GM21576 (cell line): ENCODE results near the gene BCL3.
"Not testable (repeated sequence)": the region's sequence is repeated elsewhere in the genome, so short reads cannot be mapped to it uniquely, and the experiment has no call there.

Experiments
- ATAC-seq: cut with Tn5 transposase; IDR thresholded peaks from one replicate; pipeline ENCODE4 v1.9.1; 2021; ENCODE audit warnings: mild to moderate bottlenecking, moderate library complexity; ENCODE audit not compliant: unreplicated experiment

BCL3 gene

GRCh38 chr19:44720396-44720795, 28.1 kb upstream of the BCL3 start:
- not testable (repeated sequence) for ATAC-seq

DNA sequence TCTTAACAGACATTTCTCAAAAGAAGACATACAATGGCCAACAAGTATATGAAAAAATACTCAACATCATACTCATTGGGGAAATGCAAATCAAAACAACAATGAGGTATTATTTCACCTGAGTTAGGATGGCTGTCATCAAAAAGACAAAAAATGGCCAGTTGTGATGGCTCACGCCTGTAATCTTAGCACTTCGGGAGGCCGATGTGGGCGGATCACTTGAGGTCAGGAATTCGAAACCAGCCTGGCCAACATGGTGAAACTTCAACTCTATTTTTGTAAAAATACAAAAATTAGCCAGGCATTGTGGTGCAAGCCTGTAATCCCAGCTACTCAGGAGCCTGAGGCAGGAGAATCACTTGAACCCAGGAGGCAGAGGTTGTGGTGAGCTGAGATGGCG, 27.6 kb upstream of the BCL3 start:
- no peak for ATAC-seq

DNA sequence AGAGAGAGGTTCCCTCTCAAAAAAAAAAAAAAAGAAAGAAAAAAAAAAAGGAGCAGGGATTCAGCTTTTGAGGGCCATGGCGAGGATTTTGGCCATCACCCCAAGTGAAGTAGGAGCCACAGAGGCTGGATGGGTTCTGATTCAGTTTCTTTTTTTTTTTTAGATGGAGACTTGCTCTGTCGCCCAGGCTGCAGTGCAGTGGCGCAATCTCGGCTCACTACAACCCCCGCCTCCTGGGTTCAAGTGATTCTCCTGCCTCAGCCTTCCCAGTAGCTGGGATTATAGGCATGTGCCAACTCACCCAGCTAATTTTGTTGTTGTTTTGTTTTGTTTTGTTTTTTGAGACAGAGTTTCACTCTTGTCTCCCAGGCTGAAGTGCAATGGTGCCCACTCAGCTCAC, 27.1 kb upstream of the BCL3 start:
- ATAC-seq: not testable (repeated sequence)

DNA sequence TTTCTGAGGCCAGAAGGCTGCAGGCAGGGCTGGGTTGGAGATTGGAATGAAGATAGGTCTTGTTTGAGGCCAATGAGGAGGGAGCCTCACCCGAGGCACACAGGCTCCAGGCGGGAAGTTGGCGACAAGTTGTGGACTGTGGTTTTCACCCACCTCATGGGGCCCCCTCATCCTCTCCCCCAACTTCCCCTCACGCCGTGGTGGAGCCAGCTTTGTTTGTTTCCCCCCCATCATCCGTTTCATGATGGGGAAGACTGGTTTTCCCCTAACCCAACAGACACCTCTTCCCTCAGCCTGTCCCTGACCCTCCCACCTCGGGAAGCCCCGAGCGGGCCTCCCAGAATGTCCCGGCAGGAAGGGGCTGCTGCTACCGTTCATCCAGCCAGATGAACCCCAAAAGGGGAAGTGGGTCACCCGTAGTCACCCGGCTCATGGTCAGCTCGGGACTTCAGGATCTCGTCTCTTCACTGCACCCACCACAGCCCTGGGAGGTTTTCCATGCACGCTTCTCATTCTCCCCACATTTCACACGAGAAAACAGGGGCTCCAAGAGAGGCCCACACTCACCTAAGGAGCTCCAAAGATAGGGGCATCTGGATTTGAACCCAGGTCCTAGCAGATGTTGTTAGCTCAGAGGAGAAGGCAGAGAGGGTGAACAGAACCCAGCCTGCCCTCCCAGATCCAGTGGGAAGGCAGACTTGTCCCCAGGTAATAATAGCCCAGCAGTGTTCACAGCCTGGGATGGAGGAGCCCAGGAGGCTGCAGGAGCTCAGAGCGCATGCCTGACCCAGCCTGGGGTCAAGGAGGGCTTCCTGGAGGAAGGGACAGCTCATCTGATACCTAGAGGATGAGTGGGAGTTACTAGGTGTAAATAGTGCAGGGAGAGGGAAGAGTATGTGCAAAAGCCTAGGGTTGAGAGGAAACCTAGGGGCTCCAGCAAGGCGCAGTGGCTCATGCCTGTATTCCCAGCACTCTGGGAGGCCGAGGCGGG, 26.1 kb upstream of the BCL3 start:
- no peak for ATAC-seq

DNA sequence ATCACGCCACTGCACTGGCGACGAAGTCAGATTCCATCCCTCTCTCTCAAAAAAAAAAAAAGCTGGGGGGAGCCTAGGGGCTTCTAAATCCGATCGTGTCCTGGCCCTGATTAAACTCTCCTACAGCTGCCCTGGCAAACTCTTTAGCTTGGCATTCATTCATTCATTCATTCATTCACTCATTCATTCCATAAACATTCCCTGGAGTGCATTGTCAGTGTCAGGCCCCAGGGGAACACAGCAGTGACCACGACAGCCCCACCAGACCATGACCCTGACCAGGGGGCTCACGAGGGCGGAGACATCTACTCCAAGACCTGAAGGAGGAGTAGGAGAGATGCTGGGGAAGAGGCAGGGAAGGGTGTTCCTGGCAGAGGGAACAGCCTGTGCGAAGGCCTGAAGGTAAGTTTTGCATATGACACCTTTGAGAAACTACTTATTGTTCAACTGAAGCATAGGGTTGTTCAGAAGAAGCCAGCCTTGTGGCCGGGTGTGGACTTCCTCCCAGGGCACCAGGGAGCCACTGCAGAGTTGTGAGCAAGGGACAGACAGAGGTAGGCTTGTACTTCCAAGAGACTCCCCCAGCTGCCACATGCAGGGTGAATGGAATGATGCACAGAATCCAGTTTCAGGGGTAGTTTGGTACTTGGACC, 25.1 kb upstream of the BCL3 start:
- no peak for ATAC-seq

GRCh38 chr19:44723952-44724319, 24.6 kb upstream of the BCL3 start:
- no peak for ATAC-seq

DNA sequence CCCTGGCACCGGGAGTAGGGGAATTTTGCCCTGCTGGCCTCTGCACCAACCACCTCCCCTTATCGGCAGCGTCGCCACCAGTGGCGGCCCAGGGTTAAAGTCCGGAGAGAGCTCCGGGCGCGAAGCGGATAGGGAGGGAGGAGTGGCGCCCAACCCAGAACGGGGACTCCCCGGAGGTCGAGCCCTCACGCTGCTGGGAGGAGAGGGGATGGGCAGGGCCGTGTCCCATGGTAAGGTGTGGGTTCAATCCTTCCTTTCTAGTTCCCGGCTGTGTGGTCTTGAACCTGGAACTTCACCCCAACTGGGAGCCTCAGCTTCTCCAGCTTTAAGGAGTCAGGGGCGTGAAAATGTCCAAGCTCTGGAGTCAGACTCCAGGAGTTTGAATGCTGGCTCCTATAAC, 23.3 kb upstream of the BCL3 start:
- no peak for ATAC-seq

DNA sequence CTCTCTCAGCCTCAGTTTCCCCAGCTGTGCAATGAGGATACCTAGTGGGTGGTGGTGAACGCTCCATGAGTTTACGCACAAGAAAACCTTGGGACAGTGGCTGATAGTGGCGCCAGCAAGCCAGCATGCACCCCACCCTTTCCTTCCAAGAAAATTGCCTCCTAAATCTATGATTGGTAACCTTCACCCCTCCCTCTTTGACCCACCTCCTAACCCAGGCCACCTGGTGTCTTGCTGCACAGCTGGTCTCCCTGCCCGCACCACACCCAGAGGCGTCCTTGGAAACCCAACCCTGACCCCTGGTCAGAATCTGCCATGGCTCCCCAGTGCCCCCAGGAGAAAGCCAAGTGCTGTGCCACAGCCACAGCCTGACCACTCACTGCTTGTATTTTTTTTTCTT, 22.8 kb upstream of the BCL3 start:
- ATAC-seq: no peak

DNA sequence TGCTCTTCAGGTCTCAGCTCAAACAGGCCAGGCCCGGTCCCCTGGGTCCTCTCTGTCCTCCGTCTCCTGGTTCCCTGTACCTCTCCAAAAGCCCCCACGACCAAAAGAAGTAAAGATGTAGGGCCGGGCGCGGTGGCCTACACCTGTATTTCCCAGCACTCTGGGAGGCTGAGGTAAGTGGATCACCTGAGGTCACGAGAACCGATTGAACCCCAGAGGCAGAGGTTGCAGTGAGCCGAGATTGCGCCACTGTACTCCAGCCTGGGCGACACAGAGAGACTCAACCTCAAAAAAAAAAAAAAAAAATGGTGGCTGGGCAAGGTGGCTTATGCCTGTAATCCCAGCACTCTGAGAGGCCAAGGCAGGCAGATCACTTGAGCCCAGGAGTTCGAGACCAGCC, 22.0 kb upstream of the BCL3 start:
- no peak for ATAC-seq

DNA sequence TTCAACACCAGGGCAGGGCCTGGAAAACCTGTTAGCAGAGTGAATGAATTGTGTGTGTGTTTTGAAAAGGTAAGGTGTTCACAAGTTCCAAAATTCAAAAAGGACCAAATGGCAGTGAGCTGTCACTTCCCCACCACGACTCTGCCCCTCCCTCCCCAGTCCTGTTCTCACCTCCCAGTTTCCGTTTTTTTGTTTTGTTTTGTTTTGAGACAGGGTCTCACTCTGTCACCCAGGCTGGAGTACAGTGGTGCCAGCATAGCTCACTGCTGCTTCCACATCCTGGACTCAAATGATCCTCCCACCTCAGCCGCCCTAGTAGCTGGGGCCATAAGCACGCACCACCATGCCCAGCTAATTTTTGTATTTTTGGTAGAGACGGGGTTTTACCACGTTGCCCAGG, 20.3 kb upstream of the BCL3 start:
- ATAC-seq: no peak

GRCh38 chr19:44729516-44730033, 18.9 kb upstream of the BCL3 start:
- no peak for ATAC-seq

DNA sequence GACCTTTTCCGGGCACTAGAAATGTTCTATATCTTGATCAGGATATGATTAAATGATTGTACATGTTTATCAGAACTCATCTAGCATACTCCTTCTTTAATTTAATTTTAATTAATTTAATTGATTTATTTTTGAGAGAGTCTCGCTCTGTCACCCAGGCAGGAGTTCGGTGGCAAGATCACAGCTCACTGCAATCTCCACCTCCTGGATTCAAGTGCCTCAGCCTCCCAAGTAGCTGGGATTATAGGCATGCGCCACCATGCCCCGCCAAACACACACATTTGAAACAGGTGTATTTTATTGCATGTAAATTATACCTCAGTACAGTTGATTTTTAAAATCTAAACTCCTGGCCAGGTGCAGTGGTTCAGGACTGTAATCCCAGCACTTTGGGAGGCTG, 17.4 kb upstream of the BCL3 start:
- no peak for ATAC-seq

DNA sequence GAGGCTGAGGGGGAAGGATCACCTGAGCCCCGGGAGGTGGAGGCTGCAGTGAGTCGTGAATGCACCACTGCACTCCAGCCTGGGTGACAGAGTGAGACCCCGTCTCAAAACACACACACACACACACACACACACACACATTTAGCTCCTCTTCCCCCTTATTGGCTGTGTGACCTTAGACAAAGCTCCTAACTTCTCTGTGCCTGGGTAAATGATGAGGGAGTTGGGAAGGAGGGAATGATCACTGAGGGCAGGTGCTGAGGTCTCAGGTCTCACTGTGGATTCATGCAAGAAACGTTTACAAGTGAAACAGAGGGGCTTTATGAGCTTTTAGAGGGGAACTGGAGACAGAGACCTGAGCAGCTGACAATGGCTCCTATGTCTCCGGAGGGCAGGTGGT, 16.9 kb upstream of the BCL3 start:
- no peak for ATAC-seq

GRCh38 chr19:44732235-44733014, 16.1 kb upstream of the BCL3 start:
- no peak for ATAC-seq

GRCh38 chr19:44734357-44734756, 14.2 kb upstream of the BCL3 start:
- ATAC-seq: no peak

GRCh38 chr19:44735011-44735410, 13.5 kb upstream of the BCL3 start:
- no peak for ATAC-seq

GRCh38 chr19:44737238-44738071, 11.1 kb upstream of the BCL3 start:
- ATAC-seq: no peak

DNA sequence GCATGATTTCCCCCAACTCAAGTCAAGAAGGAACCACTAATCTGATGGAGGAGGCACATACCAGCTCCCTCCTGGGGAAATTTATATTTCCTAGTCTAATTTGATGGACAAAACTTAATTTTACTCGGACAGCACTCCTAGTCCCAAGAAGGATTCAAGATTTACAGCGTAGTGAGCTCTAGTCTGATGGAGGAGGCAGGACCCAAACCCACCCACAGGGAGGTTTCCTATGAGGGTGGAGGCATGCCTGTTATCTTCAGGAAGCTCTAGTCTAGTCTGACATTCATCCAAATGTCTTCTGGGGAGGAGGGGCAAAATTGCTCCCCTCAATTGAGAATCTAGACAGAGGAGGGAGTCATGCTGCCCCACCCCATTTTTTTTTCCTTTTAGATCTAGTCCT, 10.4 kb upstream of the BCL3 start:
- no peak for ATAC-seq

DNA sequence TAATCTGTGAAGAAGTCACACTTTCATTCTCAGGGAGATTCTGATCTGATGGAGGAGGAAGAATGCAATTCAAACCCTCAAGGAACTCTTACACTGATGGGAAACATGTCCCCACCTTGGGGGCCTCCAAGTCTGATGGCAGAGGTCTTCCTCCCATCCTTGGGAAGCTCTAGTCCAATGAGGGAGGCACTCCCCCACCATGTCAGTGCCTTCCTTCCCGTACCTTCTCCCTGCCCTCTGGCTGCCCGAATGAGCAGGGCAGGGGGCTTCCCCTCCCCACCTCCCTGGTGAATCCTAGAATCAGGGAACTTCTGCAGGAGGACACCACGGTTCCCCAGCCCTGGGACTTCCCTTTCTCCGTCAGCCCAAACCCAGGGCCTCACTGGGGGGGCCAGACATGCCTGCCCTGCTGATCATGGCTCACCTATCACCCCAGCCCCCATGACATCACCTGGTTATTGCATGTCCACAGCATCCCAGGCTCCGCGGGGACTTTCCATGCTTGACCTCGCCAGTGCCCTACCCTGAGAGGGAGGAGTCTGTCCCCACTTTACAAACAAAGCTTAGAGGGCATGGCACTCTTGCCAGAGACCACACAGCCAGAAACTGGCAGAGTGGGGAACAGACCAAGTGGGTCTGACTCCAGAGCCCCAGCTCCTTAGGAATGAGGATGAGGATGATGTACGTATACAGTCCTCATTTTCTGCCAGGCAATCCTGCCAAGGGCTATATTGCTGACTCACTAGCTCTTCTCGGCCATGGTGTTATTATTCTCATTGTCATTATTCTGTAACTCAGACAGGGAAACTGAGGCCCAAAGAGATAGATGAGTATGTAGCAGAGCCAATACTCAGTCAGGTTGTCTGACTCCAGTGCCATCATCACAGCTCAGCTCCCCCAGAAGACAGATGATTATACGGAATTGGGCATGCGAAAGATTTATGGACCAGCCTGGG, 9.6 kb upstream of the BCL3 start:
- no peak for ATAC-seq
